T1000 (cell line): ENCODE results near the gene RACK1.
"Not testable (repeated sequence)": the region's sequence is repeated elsewhere in the genome, so short reads cannot be mapped to it uniquely, and the experiment has no call there.

Experiments
- DNase-seq: peaks from one replicate; lab custom pipeline; 2025; ENCODE audit warnings: mixed read lengths; lab: John Stamatoyannopoulos, UW

Gene RACK1

DNA sequence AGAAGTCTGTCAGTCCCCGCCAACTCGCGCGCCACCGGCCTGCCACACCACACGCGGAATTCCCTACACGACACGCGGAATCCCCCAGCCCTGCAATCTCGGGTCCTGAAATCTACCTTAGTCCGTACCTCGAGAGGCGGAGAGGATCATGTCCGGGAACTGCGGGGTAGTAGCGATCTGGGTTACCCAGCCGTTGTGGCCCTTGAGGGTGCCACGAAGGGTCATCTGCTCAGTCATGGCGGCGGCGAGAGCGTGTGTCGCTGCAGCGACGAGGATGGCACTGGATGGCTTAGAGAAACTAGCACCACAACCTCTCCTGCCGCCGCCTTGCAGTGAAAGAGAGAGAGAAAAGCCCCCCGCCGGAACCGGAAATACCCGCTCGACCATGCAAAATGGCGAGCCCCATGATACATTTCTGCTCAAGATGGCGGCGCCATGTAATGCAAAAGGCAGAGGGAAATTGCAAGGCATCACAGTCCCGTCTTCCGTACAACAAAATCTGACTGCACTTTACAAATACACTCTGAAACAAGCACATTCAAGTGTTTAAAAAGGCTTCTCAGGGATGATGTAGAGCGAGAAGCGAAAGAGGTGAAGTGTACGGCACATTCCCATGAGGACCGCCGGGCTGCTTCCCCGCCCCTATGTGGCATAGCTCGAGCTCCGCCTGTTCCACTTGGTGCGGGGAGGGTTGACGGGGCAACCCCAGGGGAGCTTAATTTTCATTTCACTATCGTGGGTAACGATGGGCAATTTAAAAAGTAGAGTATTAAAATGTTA is at the start of gene RACK1:
Gene RACK1 (minus strand): TSS at position 343 of the 780 bp plus-strand sequence. CDS start 106 bp downstream, at position 237.
- DNase-seq: no peak

DNA sequence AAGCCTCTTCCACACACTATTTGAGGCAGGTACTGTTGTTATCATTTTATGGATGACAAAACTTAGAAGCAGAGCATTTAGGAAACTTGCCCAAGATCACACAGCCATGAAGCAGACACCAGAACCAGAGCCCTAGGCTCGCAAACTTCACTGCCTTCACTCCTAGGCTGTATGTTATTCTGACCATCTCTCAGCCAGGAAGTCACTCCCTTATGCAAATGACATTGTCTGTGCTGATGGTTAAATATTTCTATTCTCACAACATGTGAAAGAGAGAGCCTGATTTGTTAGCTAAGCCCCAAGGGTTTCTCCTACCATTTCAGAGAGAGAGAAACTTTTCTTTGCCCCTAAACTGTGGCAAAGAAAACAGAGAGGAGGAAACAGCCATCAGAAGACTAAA is 43.6 kb upstream of the RACK1 start:
- not testable (repeated sequence) for DNase-seq

DNA sequence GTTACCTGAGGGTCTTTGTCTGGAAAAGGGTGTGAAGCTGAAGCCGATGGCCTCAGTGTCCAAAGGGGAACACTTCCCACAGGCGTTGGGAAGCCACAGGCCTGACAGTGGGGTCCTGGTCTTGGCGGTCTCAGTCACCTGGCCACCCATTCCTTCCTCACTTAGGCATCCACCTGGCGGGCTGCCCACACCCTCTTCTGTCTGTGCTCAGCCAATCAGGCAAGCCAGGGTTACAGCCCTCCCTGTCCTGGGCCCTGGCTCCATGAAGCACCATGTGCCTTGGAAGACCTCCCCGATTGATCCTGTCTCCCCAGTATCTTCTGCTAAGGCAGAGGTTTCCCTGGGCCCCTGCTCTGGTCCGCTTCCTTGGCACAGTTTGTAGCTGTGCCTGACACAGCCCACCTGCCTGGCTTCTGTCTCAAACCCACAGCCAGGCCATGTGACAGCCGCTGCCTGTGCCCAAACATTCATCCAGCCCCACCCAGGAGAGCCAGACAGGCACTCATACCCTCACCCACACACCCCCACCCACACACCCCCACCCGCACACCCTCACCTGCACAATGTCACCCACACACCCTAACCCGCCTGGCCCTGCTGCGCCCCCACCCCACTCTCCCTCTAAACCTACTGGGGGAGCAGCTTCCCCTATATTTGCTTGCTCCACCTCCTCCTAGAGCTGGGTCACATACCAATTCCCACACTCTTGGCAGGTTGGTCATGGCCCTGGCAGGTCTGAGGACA is 42.4 kb upstream of the RACK1 start:
- DNase-seq: not testable (repeated sequence)

DNA sequence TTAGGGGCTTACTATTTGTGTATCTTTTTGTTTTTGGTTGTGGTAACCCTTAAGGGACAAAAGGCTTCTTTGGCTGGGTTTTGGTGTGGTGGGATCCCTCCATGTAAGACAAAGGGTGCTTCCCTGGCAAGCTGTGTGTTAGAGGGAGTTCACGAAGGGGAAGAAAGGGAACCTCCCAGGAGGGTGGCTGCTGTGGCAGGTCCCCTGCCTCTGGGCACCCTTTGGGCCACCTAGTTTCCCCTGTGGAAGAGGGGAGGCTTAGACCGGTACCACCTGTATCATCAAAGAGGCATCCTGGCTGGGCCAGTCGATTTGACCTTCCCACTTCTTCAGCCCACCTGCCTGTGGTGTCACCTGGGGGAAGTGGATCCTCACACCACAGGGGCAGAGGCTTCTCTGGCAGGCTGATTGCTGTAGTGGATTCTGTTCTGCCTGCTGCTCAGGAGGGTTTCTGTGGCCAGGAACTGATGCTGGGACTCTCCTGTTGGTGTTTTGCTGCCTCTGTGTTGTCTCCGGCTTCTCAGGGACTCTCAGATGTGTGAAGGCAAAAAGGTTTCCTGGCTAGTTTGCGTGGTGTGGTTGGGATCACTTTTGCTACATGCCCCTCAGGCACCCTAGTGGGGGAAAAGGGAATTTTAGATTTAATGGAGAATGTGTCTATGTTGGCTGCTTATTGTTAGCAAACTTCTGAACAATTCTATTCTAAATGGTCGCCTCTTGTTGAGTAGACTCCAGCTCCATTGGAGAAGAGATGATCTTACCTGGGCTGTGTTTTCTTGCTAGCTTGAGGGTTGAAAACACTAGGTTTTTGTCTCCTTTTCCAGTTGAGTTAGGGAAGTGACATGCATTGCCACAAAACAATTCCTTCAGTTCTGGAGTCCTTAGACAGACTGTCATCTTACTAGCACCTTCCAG is 40.4 kb upstream of the RACK1 start:
- DNase-seq: not testable (repeated sequence)

GRCh38 chr5:181283347-181283746 is 39.6 kb upstream of the RACK1 start:
- DNase-seq: no peak

GRCh38 chr5:181282874-181283273 is 39.2 kb upstream of the RACK1 start:
- no peak for DNase-seq

DNA sequence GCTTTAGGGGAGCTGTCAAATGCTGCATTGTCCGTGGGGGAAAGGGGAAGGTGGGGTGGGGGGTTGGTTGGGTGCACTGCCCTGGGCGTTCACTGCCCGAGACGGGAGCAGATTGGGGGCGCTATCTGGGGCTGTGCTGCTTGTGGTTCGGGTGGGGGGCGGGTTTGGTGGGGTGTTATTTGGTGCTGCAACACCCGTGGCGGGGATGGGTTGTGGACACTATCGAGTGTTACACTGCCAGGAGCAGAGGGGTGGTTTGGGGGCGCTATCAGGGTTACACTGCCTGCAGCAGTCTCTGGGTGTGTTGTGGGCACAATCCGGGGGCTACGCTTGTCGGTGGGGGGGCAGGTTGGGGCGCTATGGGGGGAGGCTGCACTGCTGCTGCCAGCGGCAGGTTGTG is 38.7 kb upstream of the RACK1 start:
- DNase-seq: not testable (repeated sequence)

GRCh38 chr5:181281984-181282316 is 38.2 kb upstream of the RACK1 start:
- no peak for DNase-seq

GRCh38 chr5:181281077-181281983 is 37.6 kb upstream of the RACK1 start:
- DNase-seq: no peak

DNA sequence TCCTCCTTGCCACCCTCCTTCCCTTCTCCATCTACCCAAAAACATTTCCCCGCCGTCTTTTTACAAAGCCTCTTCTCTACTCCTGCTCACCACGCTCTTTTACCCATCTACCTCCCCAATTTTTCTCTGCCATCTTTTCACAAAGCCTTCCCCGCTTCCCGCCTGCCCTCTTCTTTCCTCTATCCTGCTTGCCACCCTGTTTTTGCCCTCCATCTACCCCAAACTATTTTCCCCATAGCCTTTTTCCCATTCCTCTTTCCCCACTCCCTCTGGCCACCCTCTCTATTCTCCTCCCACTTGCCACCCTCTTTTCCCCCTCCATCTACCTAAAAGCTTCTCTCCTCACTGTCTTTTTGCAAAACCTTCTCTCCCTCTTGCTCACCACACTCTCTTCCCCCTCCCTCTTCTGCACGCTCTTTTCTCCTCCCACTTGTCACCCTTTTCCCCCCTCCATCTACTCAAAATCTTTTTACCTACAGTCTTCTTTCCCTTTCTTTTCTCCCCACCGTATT is 36.6 kb upstream of the RACK1 start:
- no peak for DNase-seq

GRCh38 chr5:181273433-181273744 is 29.7 kb upstream of the RACK1 start:
- DNase-seq: not testable (repeated sequence)

- no peak for DNase-seq
Observed at GRCh38 chr5:181271081-181271480, 27.4 kb upstream of the RACK1 start.

DNA sequence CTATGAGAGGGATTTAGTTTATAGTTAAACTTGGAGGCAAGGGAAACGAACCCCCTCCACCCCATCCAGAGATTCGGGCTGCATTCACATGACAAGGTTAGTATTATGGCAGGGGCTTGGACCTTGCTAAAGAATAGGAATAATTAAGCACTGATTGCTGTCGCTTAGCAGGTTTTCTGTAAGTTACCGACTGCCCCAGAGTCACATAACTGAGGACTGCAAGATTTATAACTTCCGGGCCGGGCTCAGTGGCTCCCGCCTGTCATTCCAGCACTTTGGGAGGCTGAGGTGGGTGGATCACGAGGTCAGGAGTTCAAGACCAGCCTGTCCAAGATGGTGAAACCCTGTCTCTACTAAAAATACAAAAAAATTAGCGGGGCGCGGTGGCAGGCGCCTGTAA is 24.2 kb upstream of the RACK1 start:
- not testable (repeated sequence) for DNase-seq

DNA sequence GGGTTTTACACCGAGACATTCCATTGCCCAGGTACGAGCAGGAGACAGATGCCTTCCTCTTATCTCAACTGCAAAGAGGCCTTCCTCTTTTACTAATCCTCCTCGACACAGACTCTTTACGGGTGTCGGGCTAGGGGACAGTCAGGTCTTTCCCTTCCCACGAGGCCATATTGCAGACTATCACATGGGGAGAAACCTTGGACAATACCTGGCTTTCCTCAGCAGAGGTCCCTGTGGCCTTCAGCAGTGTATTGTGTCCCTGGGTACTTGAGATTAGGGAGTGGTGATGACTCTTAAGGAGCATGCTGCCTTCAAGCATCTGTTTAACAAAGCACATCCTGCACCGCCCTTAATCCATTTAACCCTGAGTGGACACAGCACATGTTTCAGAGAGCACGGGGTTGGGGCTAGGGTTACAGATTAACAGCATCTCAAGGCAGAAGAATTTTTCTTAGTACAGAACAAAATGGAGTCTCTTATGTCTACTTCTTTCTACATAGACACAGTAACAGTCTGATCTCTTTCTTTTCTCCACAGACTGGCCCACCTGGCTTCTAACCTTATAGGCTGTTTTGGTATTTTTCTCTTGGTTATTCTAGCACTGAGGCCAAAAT is 23.7 kb upstream of the RACK1 start:
- not testable (repeated sequence) for DNase-seq

GRCh38 chr5:181265092-181265671 is 21.5 kb upstream of the RACK1 start:
- DNase-seq: no peak

DNA sequence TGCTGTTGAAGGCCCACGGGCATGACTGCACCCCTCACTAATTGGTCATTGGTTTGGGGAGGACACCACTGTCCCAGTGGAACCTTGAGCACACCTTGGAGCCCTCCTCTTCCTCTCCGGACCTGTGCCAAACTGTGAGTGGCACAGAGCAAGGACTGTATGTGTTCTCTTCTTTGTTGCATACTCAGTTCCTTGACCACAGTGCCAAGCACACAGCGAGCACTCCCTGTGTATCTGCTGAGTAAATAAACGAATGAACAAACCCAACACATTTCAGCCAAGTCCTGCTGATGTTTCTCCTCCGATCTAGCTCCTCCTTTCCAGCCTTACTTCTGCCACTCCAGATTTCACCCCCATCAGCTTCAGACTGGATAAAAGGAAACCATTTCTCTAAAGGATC is 19.9 kb upstream of the RACK1 start:
- DNase-seq: no peak

DNA sequence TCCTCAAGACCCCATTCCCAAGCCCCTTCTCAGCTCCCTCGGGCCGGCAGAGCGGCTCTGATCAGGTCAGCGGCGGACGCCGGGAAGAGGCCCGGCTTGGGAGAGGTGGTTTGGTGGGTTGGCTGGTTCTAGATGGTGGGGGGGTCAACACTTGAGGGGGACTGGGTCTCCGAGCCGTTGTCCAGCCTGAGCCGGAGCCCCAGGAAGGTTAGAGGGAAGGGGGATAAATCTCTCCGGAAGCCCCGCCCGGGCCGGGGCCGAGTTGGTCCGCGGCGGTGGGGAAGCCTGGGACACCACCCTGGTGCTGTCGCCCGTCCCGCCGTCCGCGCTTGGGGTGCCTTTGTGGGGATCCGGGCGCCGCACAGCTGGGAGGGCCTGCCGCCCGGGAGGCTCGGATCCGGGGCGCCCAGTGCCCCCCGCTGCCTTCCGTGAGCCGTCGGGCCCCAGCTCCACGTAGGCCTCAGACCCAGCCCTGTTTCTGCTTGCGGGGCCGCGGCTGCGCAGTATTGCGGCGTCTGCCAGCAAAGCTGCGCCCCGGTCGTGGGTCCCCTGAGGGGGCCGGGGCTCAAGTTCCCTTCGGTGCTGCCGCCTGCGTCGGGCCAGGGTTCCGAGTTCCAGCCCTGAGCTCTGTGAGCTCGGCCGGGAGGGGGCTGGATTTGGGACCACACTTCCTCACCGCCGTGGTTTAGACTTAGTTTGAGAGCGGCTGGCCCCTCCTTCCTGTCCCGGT is 17.8 kb upstream of the RACK1 start:
- DNase-seq: no peak

DNA sequence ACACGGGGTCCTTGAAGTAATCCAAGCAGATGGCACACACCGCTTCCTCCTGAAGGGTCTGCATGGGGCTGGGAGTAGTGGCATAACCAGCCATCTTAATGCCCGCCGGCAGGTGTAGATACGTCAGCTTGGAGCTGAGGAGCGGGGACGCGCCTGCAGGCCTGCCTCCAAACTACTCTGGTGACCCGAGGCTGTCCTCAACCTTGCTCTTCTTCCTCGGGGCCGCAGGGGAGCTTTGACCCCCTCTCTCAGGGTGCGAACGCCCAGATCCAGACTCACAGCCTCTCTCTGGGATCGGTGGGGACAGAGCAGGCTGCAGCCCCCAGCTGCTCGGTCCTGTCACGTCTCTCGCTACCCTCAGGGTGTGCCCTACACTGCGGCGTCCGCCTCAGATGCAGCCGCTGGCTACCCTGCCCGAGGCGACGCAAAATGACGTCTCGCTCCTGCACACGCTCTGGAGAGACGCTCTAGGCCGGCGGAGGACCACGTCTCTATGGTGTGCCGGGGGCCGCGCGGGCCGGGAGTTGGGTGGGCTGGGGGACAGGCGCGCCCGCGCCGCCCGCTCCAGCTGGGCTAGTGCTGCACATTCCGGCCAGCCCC is 17.1 kb upstream of the RACK1 start, which contains the start of gene TRIM52:
Gene TRIM52 (minus strand): TSS at position 424 of the 600 bp plus-strand sequence. CDS start 330 bp downstream, at position 94.
- no peak for DNase-seq
